K562 (cell line): ENCODE data around the gene OLFM4. TPM values are rescaled to one million over a fixed set of nuclear protein-coding genes. Genes with fewer than 3 reads are reported as not detected.

Source experiments
- ATAC-seq: fragments of 200-7000 bp; cut with Tn5 transposase; 3 replicates; pipeline ENCODE4 v1.9.1; 2020; ENCODE audit warnings: moderate library complexity
- BruUV-seq: library from RNA; stranded (reverse); fragments of 400-500 nt; replicated peaks from 2 replicates; lab custom pipeline; 2021; lab: Mats Ljungman, UMichigan
- CTCF ChIA-PET: fragments of 300-600 bp; formaldehyde crosslinking; extraction: SDS; loops from one replicate; lab custom pipeline; 2021; ENCODE audit warnings: low intra/inter-chr PET ratio; lab: Yijun Ruan, JAX
- POLR2A ChIA-PET: fragments of 300-600, 350-650 bp; sonication (Branson Sonifier 250); formaldehyde crosslinking; extraction: SDS; loops from one replicate; lab custom pipeline; 2021; ENCODE audit warnings: antibody characterized with exemption, inconsistent platforms; lab: Yijun Ruan, JAX
- DNase-seq, 4 experiments: peaks; one replicate each; pipeline versions ENCODE4 v3.0.0 to v3.0.0-alpha.2; 2011 to 2018; ENCODE audit warnings: low spot score in 3 of 4, mixed read lengths in 3 of 4; ENCODE audit errors: extremely low read depth in 1 of 4
- FAIRE-seq: peaks from 2 replicates; lab custom pipeline; 2011; peaks lifted over from hg19 to GRCh38; lab: Jason Lieb, UNC
- H2AFZ ChIP-seq: 2 replicates; pipeline ENCODE4 v1.6.0; 2011; ENCODE audit warnings: low read depth, low read length, control low read depth, inconsistent platforms
- H3K27ac ChIP-seq: fragments of 200-600 bp; 3 replicates; pipeline ENCODE4 v1.8.0; 2011; ENCODE audit warnings: low read depth, mild to moderate bottlenecking, control low read depth, inconsistent platforms, low read length, moderate library complexity, mixed read lengths; ENCODE audit errors: extremely low read depth
- H3K27me3 ChIP-seq, 2 experiments: fragments of 300-600 bp in 1 of 2; 2 replicates in 1 of 2; 3 replicates in 1 of 2; pipeline versions ENCODE4 v1.6.0 to v1.8.0; 2011; ENCODE audit warnings: inconsistent platforms in 2 of 2, low read length in 2 of 2, mild to moderate bottlenecking in 1 of 2, mixed read lengths in 1 of 2, moderate library complexity in 1 of 2; ENCODE audit not compliant: control insufficient read depth in 2 of 2, insufficient read depth in 2 of 2
- H3K36me3 ChIP-seq: fragments of 300-600 bp; 3 replicates; pipeline ENCODE4 v1.8.0; 2011; ENCODE audit warnings: mild to moderate bottlenecking, low read length, inconsistent platforms; ENCODE audit not compliant: control insufficient read depth, insufficient read depth
- H3K4me1 ChIP-seq, 2 experiments: fragments of 200-600 bp in 1 of 2; replicated peaks in 1 of 2; 2 replicates in 1 of 2; 3 replicates in 1 of 2; pipeline versions ENCODE4 v1.5.1 to v1.8.0; 2011; ENCODE audit warnings: inconsistent platforms in 2 of 2, low read length in 2 of 2, mild to moderate bottlenecking in 1 of 2, mixed read lengths in 1 of 2, moderate library complexity in 1 of 2; ENCODE audit not compliant: control insufficient read depth in 2 of 2, insufficient read depth in 2 of 2
- H3K4me2 ChIP-seq: 2 replicates; pipeline ENCODE4 v1.6.1; 2011; ENCODE audit warnings: low read length, control low read depth, inconsistent platforms, mixed read lengths; ENCODE audit not compliant: insufficient read depth
- H3K4me3 ChIP-seq: fragments of 200-600 bp; sonication (generic), shearing (Covaris generic); 2 replicates; pipeline ENCODE4 v1.5.1; 2016; ENCODE audit warnings: control low read depth, inconsistent platforms
- H3K79me2 ChIP-seq: fragments of 200-600 bp; 3 replicates; pipeline ENCODE4 v1.8.0; 2011; ENCODE audit warnings: low read length, inconsistent platforms; ENCODE audit not compliant: control insufficient read depth, insufficient read depth
- H3K9ac ChIP-seq, 2 experiments: 2 replicates each; pipeline versions ENCODE4 v1.6.0 to v1.6.1; 2011; ENCODE audit warnings: low read depth in 2 of 2, low read length in 2 of 2, control low read depth in 1 of 2, inconsistent platforms in 1 of 2, mild to moderate bottlenecking in 1 of 2, mixed read lengths in 1 of 2; ENCODE audit not compliant: insufficient read depth in 1 of 2
- H3K9me1 ChIP-seq: one replicate; pipeline ENCODE4 v1.6.0; 2011; ENCODE audit warnings: inconsistent platforms, mild to moderate bottlenecking, low read length, moderate library complexity; ENCODE audit not compliant: control insufficient read depth, insufficient read depth
- H3K9me3 ChIP-seq: replicated peaks from 2 replicates; pipeline ENCODE4 v1.5.1; 2011; ENCODE audit warnings: low read depth, low read length, inconsistent platforms; ENCODE audit not compliant: control insufficient read depth, insufficient read depth
- H4K20me1 ChIP-seq: replicated peaks from 2 replicates; pipeline ENCODE4 v1.6.1; 2011; ENCODE audit warnings: low read length, inconsistent platforms, mixed read lengths; ENCODE audit not compliant: control insufficient read depth, insufficient read depth
- ATF1 ChIP-seq, 2 experiments: fragments of 450-650 bp in 1 of 2; IDR thresholded peaks; 2 replicates each; pipeline ENCODE4 v1.6.1; 2016; ENCODE audit warnings: missing compliant biosample characterization in 1 of 2, missing genetic modification characterization in 1 of 2
- DMBX1 ChIP-seq: fragments of 250-450 bp; sonication (Bioruptor Pico); IDR thresholded peaks from 2 replicates; pipeline ENCODE4 v1.8.0; 2022; ENCODE audit warnings: inconsistent platforms, mild to moderate bottlenecking, moderate library complexity, borderline replicate concordance
- ERF ChIP-seq: fragments of 450-650 bp; formaldehyde crosslinking; IDR thresholded peaks from 2 replicates; pipeline ENCODE4 v1.4.0; 2020; ENCODE audit warnings: mild to moderate bottlenecking, mixed read lengths
- FOXJ3 ChIP-seq: sonication (generic); formaldehyde crosslinking; IDR thresholded peaks from 2 replicates; pipeline ENCODE4 v1.4.0; 2020; ENCODE audit warnings: mild to moderate bottlenecking, missing genetic modification reagents
- GABPB1 ChIP-seq: sonication (generic); formaldehyde crosslinking; IDR thresholded peaks from 2 replicates; pipeline ENCODE4 v1.8.0; 2022; ENCODE audit warnings: mild to moderate bottlenecking, missing genetic modification reagents
- MEF2A ChIP-seq: IDR thresholded peaks from 2 replicates; pipeline ENCODE4 v1.6.1; 2011; ENCODE audit warnings: low read depth, mild to moderate bottlenecking, low read length, moderate library complexity; ENCODE audit not compliant: control insufficient read depth
- PHF20 ChIP-seq: fragments of 450-650 bp; IDR thresholded peaks from 2 replicates; pipeline ENCODE4 v1.6.1; 2018; ENCODE audit not compliant: partially characterized antibody
- RFX1 ChIP-seq: fragments of 450-650 bp; IDR thresholded peaks from 2 replicates; pipeline ENCODE4 v1.6.1; 2016; ENCODE audit warnings: mild to moderate bottlenecking, moderate library complexity
- SMARCE1 ChIP-seq: fragments of 450-650 bp; IDR thresholded peaks from 2 replicates; pipeline ENCODE4 v1.7.1; 2016; ENCODE audit warnings: mild to moderate bottlenecking
- TFAM ChIP-seq: fragments of 250-450 bp; sonication (Bioruptor Pico); conservative IDR thresholded peaks from 2 replicates; pipeline ENCODE4 v1.5.0; 2021; ENCODE audit warnings: mild to moderate bottlenecking, moderate library complexity
- TOE1 ChIP-seq, 2 experiments: fragments of 450-650 bp in 1 of 2; sonication (generic) in 1 of 2; formaldehyde crosslinking in 1 of 2; IDR thresholded peaks; 2 replicates each; pipeline versions ENCODE4 v1.7.1 to v1.8.0; 2016 to 2022; ENCODE audit warnings: borderline replicate concordance in 2 of 2, mild to moderate bottlenecking in 2 of 2, antibody characterized with exemption in 1 of 2, inconsistent platforms in 1 of 2, low read depth in 1 of 2, missing genetic modification reagents in 1 of 2, moderate library complexity in 1 of 2
- TRIM24 ChIP-seq, 2 experiments: fragments of 450-650 bp; IDR thresholded peaks; 2 replicates each; pipeline ENCODE4 v1.6.1; 2016
- ZBTB26 ChIP-seq: fragments of 450-650 bp; formaldehyde crosslinking; IDR thresholded peaks from 2 replicates; pipeline ENCODE4 v1.4.0; 2022; ENCODE audit warnings: missing genetic modification characterization
- ZNF277 ChIP-seq: fragments of 250-450 bp; sonication (Bioruptor Pico); IDR thresholded peaks from 2 replicates; pipeline ENCODE4 v1.8.0; 2022; ENCODE audit warnings: inconsistent platforms, mild to moderate bottlenecking, moderate library complexity, borderline replicate concordance
- ZNF280B ChIP-seq: fragments of 250-450 bp; sonication (Bioruptor Pico); IDR thresholded peaks from 2 replicates; pipeline ENCODE4 v1.5.1; 2021; ENCODE audit warnings: mild to moderate bottlenecking
- WGBS: fragments of 100-300 bp; shearing (Covaris generic); methylation state at CpG from one replicate; pipeline ENCODE4 v1.1.6; 2016; ENCODE audit warnings: low coverage, mixed read lengths; ENCODE audit not compliant: insufficient coverage; ENCODE audit errors: missing lambda C conversion rate; 5-methylcytosine and 5-hydroxymethylcytosine counted together
- in situ Hi-C: fragments of 300-500 bp; cut with MboI; formaldehyde crosslinking; loops from 4 replicates; pipeline ENCODE4 v1.15.0; 2018; ENCODE audit warnings: inconsistent platforms, mixed read lengths
- intact Hi-C: fragments of 100-400 bp; cut with micrococcal nuclease; formaldehyde crosslinking; loops from 2 replicates; pipeline ENCODE4 v1.14.2; 2022
- polyA plus RNA-seq, 8 experiments: library from polyadenylated mRNA; depleted of rRNA in 4 of 8; stranded (reverse) in 5 of 8; unstranded in 3 of 8; fragments of >200 nt; fragmentation: Nextera tagmentation in 2 of 8; fragmentation: Illumina TruSeq in 1 of 8; extraction: Ambion mirVana in 2 of 8; extraction: Trizol in 1 of 8; gene quantifications; 2 replicates each; pipeline versions ENCODE4 v1.2.1 to v1.2.3, GENCODE V29; 2011 to 2014; ENCODE audit warnings: inconsistent platforms in 1 of 8, missing spikeins in 1 of 8
- total RNA-seq, 7 experiments: library from RNA; depleted of rRNA in 6 of 7; stranded (reverse); fragments of >200 nt in 6 of 7; fragmentation: Illumina TruSeq in 2 of 7; extraction: Trizol in 2 of 7; gene quantifications; 2 replicates each; pipeline versions ENCODE4 v1.2.1 to v1.2.3, GENCODE V29; 2011 to 2021; ENCODE audit warnings: low replicate concordance in 1 of 7

OLFM4 gene
- total and polyA plus RNA-seq, 9 of the 15 experiments (the other 6 are each of a cell fraction or from before 2014, with no cell fraction given): not detected

GRCh38 chr13:53014495-53015443, 13.8 kb upstream of the OLFM4 start:
- BruUV-seq: no TSS peak
- in situ Hi-C loops (no loop called here), intact Hi-C loops (no loop called here)
- ATAC-seq (no peak), DNase-seq (no peak), FAIRE-seq (no peak)
- H3K4me1 ChIP-seq: no peaks in the 10 kb centered on the region
- WGBS: 0% methylated on average over 7 of the region's 8 CpGs
- no peak overlapping the region for H3K9ac ChIP-seq
- H3K27ac ChIP-seq: no peak overlapping the region
- ChIA-PET POLR2A (no interaction called here), CTCF (no interaction called here)
- H3K4me3 ChIP-seq: no peak overlapping the region
- H3K4me2 ChIP-seq: no peak overlapping the region
- H2AFZ ChIP-seq: no peak overlapping the region
- H4K20me1 ChIP-seq: no peaks in the 10 kb centered on the region
- no peaks in the 10 kb centered on the region for H3K27me3 ChIP-seq
- H3K36me3 ChIP-seq: no peaks in the 10 kb centered on the region
- H3K9me1 ChIP-seq: no peaks in the 10 kb centered on the region
- no peaks in the 10 kb centered on the region for H3K9me3 ChIP-seq
- H3K79me2 ChIP-seq: no peaks in the 10 kb centered on the region
- no peak for TF ChIP-seq ZNF280B (CRISPR knock-in tag)
- no peak for TF ChIP-seq MEF2A
- TF ChIP-seq TRIM24 (IDR thresholded peaks at IDR 0.05): no peak
- TF ChIP-seq TOE1 (IDR thresholded peaks at IDR 0.05; ENCODE audit: borderline replicate concordance): no peak
- no peak for TF ChIP-seq TOE1 (CRISPR knock-in tag; IDR thresholded peaks at IDR 0.05; ENCODE audit: borderline replicate concordance, low read depth)
- TF ChIP-seq ZNF277 (CRISPR knock-in tag): no peak
- no peak for TF ChIP-seq RFX1
- TF ChIP-seq TFAM: no peak
- TF ChIP-seq ZBTB26: no peak
- no peak for TF ChIP-seq SMARCE1
- TF ChIP-seq ERF (CRISPR knock-in tag): no peak
- no peak for TF ChIP-seq PHF20
- TF ChIP-seq FOXJ3 (CRISPR knock-in tag): no peak
- no peak for TF ChIP-seq ATF1 (CRISPR knock-in tag; IDR thresholded peaks at IDR 0.05)
- no peak for TF ChIP-seq ATF1 (tag; IDR thresholded peaks at IDR 0.05)
- no peak for TF ChIP-seq DMBX1
- no peak for TF ChIP-seq GABPB1 (CRISPR knock-in tag)
